ENCODE measurements around the gene TJP1.

The TJP1 gene

GRCh38 chr15:29689287-29689986 lies 132.8 kb downstream of the TJP1 start:
- no peak for DNase-seq (ENCODE audit: extremely low read depth, insufficient read length)
- Histone ChIP-seq H3K27me3 (replicated peaks; ENCODE audit: control insufficient read depth, insufficient read depth, low read length) (no peaks in the 10 kb centered on the region), H3K4me3 (replicated peaks; ENCODE audit: low read depth, low read length) (no peak overlapping the region), H3K36me3 (ENCODE audit: control insufficient read depth, insufficient read depth, low read length) (no peaks in the 10 kb centered on the region)
- no peak for TF ChIP-seq CTCF (IDR thresholded peaks at IDR 0.05; ENCODE audit: insufficient read depth, low read length, poor library complexity, severe bottlenecking)

- no peak for TF ChIP-seq CTCF (IDR thresholded peaks at IDR 0.05; ENCODE audit: insufficient read depth, low read length, poor library complexity, severe bottlenecking)
- Histone ChIP-seq H3K27me3 (replicated peaks; ENCODE audit: control insufficient read depth, insufficient read depth, low read length) (no peaks in the 10 kb centered on the region), H3K4me3 (replicated peaks; ENCODE audit: low read depth, low read length) (no peak overlapping the region), H3K36me3 (ENCODE audit: control insufficient read depth, insufficient read depth, low read length) (no peaks in the 10 kb centered on the region)
- DNase-seq (ENCODE audit: extremely low read depth, insufficient read length), result no peak
Measured at GRCh38 chr15:29688506-29689286, 133.6 kb downstream of the TJP1 start.

GRCh38 chr15:29687939-29688505 lies 134.2 kb downstream of the TJP1 start:
- no peak overlapping the region for H3K4me3 ChIP-seq (replicated peaks; ENCODE audit: low read depth, low read length)
- DNase-seq (ENCODE audit: extremely low read depth, insufficient read length), result no peak
- H3K36me3 ChIP-seq (ENCODE audit: control insufficient read depth, insufficient read depth, low read length), result no peaks in the 10 kb centered on the region
- no peaks in the 10 kb centered on the region for H3K27me3 ChIP-seq (replicated peaks; ENCODE audit: control insufficient read depth, insufficient read depth, low read length)
- TF ChIP-seq CTCF (IDR thresholded peaks at IDR 0.05; ENCODE audit: insufficient read depth, low read length, poor library complexity, severe bottlenecking), result no peak

- Histone ChIP-seq H3K36me3 (ENCODE audit: control insufficient read depth, insufficient read depth, low read length) (no peaks in the 10 kb centered on the region), H3K27me3 (replicated peaks; ENCODE audit: control insufficient read depth, insufficient read depth, low read length) (no peaks in the 10 kb centered on the region), H3K4me3 (replicated peaks; ENCODE audit: low read depth, low read length) (no peak overlapping the region)
- TF ChIP-seq CTCF (IDR thresholded peaks at IDR 0.05; ENCODE audit: insufficient read depth, low read length, poor library complexity, severe bottlenecking), result no peak
- no peak for DNase-seq (ENCODE audit: extremely low read depth, insufficient read length)
Measured at GRCh38 chr15:29687204-29687815, 135.0 kb downstream of the TJP1 start.

- no peak for TF ChIP-seq CTCF (IDR thresholded peaks at IDR 0.05; ENCODE audit: insufficient read depth, low read length, poor library complexity, severe bottlenecking)
- DNase-seq (ENCODE audit: extremely low read depth, insufficient read length), result no peak
- no peaks in the 10 kb centered on the region for H3K36me3 ChIP-seq (ENCODE audit: control insufficient read depth, insufficient read depth, low read length)
- no peaks in the 10 kb centered on the region for H3K27me3 ChIP-seq (replicated peaks; ENCODE audit: control insufficient read depth, insufficient read depth, low read length)
- no peak overlapping the region for H3K4me3 ChIP-seq (replicated peaks; ENCODE audit: low read depth, low read length)
Measured at GRCh38 chr15:29686445-29687203, 135.6 kb downstream of the TJP1 start.

All from GM06990 (cell line).